GM21529 (cell line): ENCODE measurements around the gene MUC7.
"Not testable (repeated sequence)": the region's sequence is repeated elsewhere in the genome, so short reads cannot be mapped to it uniquely, and the experiment has no call there.

ENCODE experiments used
- ATAC-seq: cut with Tn5 transposase; IDR thresholded peaks from one replicate; pipeline ENCODE4 v1.9.1; 2021; ENCODE audit not compliant: unreplicated experiment

The MUC7 gene

GRCh38 chr4:70471897-70472296 is at the start of gene MUC7:
Gene MUC7, plus strand, starts transcription at chr4:70472197. Its CDS starts 1,825 bp downstream, at chr4:70474022.
- no peak for ATAC-seq

GRCh38 chr4:70425306-70425705 is 46.7 kb upstream of the MUC7 start:
- ATAC-seq, result no peak

- no peak for ATAC-seq
Observed at GRCh38 chr4:70426789-70427188, 45.2 kb upstream of the MUC7 start.

- ATAC-seq, result no peak
Observed at GRCh38 chr4:70437197-70437596, 34.8 kb upstream of the MUC7 start.

- no peak for ATAC-seq
Observed at GRCh38 chr4:70442474-70442873, 29.5 kb upstream of the MUC7 start.

- ATAC-seq, result no peak
Observed at GRCh38 chr4:70443329-70443728, 28.7 kb upstream of the MUC7 start.

GRCh38 chr4:70449220-70449619 is 22.8 kb upstream of the MUC7 start:
- ATAC-seq, result peak; percentile 65

GRCh38 chr4:70452946-70453345 is 19.1 kb upstream of the MUC7 start:
- no peak for ATAC-seq

- no peak for ATAC-seq
Observed at GRCh38 chr4:70463335-70463734, 8.7 kb upstream of the MUC7 start.

GRCh38 chr4:70473679-70474078 is 1.7 kb downstream of the MUC7 start:
- ATAC-seq, result no peak

- ATAC-seq, result no peak
Observed at GRCh38 chr4:70488748-70489147, 16.8 kb downstream of the MUC7 start.

- ATAC-seq, result no peak
Observed at GRCh38 chr4:70496231-70496630, 24.2 kb downstream of the MUC7 start.

- not testable (repeated sequence) for ATAC-seq
Observed at GRCh38 chr4:70501838-70502237, 29.8 kb downstream of the MUC7 start.

GRCh38 chr4:70504733-70505132 is 32.7 kb downstream of the MUC7 start:
- no peak for ATAC-seq

GRCh38 chr4:70505151-70505748 is 33.3 kb downstream of the MUC7 start:
- peak; percentile 94 for ATAC-seq

GRCh38 chr4:70508801-70509200 is 36.8 kb downstream of the MUC7 start:
- no peak for ATAC-seq

- ATAC-seq, result no peak
Observed at GRCh38 chr4:70511365-70511764, 39.4 kb downstream of the MUC7 start.

- ATAC-seq, result no peak
Observed at GRCh38 chr4:70515367-70516250, 43.6 kb downstream of the MUC7 start.

- ATAC-seq, result no peak
Observed at GRCh38 chr4:70518269-70518668, 46.3 kb downstream of the MUC7 start, which contains the start of gene AMTN. Gene AMTN, plus strand, starts transcription at chr4:70518569. Its CDS starts 209 bp downstream, at chr4:70518778.

GRCh38 chr4:70518716-70519115 is 46.7 kb downstream of the MUC7 start:
- no peak for ATAC-seq

- ATAC-seq, result no peak
Observed at GRCh38 chr4:70522626-70523025, 50.6 kb downstream of the MUC7 start.

- ATAC-seq, result no peak
Observed at GRCh38 chr4:70530997-70531396, 59.0 kb downstream of the MUC7 start.
